ENCODE measurements around the gene GNGT2. TPM values are rescaled to one million over a fixed set of nuclear protein-coding genes. Genes with fewer than 3 reads are reported as not detected.

Gene GNGT2
- total and polyA plus RNA-seq, 2 experiments from 2014 or later = 0.42 to 1.5 TPM

DNA sequence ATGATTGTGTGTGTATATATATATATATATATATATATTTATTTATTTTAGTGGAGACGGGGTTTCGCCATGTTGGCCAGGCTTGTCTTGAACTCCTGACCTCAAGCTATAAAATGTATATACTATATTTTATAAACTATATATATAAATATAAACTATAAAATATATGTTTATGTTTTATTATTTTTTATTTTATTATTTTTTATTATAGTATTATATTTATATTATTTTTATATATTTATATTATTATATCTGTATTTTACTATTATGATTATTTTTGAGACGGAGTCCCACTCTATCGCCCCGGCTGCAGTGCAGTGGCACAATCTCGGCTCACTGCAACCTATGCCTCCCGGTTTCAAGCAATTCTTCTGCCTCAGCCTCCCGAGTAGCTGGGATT lies 30.7 kb upstream of the GNGT2 start:
- Histone ChIP-seq H3K9me2 (ENCODE audit: insufficient read depth) (no peaks in the 10 kb centered on the region), H3K27ac (ENCODE audit: low read depth) (no peak overlapping the region), H2AFZ (no peak overlapping the region)

DNA sequence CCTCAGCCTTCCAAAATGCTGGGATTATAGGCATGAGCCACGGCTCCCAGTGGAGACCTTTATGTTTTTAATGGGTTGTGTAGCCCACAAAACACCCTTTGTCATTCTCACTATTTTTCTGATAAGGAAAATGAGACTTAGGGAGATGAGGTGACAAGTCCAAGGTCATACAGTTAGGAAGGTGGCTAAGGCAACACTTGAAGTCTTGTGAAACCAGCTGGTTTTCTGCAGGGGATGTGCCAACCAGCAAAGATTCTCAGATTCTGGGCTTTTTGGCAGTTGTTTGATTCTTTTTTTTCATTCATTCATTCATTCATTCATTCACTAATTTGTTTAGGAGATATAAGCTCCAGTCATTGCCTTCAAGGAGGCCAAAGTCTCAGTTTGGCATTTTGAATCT lies 30.2 kb upstream of the GNGT2 start:
- Mint-ChIP-seq H3K27me3 (ENCODE audit: insufficient read depth, low read depth, poor library complexity) (peaks cover 3% of the 10 kb centered on the region), H3K4me3 (no peak overlapping the region), H3K9me3 (no peaks in the 10 kb centered on the region), H3K27ac (no peak overlapping the region), H3K4me1 (peaks cover 13% of the 10 kb centered on the region), H3K36me3 (ENCODE audit: low read depth) (no peaks in the 10 kb centered on the region)
- Histone ChIP-seq H3K27me3 (ENCODE audit: insufficient read depth) (no peaks in the 10 kb centered on the region), H2AFZ (no peak overlapping the region), H4K20me1 (replicated peaks; ENCODE audit: insufficient read depth) (no peaks in the 10 kb centered on the region), H3K79me2 (replicated peaks; ENCODE audit: insufficient read depth) (no peaks in the 10 kb centered on the region), H3K4me3 (no peak overlapping the region), H3K4me2 (no peak overlapping the region), H3F3A (replicated peaks; ENCODE audit: low read depth) (no peaks in the 10 kb centered on the region), H3K27ac (ENCODE audit: low read depth) (no peak overlapping the region), H3K9me2 (ENCODE audit: insufficient read depth) (no peaks in the 10 kb centered on the region), H3K36me3 (ENCODE audit: insufficient read depth) (no peaks in the 10 kb centered on the region), H3K4me1 (ENCODE audit: insufficient read depth) (peaks cover 14% of the 10 kb centered on the region)
- no peak for ATAC-seq
- no peak for DNase-seq (ENCODE audit: low spot score)
- no peak for TF ChIP-seq EZH2 (IDR thresholded peaks at IDR 0.05; ENCODE audit: low read depth, unreplicated experiment)
- TF ChIP-seq STAT1 (IDR thresholded peaks at IDR 0.05; ENCODE audit: unreplicated experiment) = no peak
- TF ChIP-seq, protein P1, sequence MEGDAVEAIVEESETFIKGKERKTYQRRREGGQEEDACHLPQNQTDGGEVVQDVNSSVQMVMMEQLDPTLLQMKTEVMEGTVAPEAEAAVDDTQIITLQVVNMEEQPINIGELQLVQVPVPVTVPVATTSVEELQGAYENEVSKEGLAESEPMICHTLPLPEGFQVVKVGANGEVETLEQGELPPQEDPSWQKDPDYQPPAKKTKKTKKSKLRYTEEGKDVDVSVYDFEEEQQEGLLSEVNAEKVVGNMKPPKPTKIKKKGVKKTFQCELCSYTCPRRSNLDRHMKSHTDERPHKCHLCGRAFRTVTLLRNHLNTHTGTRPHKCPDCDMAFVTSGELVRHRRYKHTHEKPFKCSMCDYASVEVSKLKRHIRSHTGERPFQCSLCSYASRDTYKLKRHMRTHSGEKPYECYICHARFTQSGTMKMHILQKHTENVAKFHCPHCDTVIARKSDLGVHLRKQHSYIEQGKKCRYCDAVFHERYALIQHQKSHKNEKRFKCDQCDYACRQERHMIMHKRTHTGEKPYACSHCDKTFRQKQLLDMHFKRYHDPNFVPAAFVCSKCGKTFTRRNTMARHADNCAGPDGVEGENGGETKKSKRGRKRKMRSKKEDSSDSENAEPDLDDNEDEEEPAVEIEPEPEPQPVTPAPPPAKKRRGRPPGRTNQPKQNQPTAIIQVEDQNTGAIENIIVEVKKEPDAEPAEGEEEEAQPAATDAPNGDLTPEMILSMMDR (conservative IDR thresholded peaks at IDR 0.05; ENCODE audit: low read depth in 2 of 2) = no peak
- TF ChIP-seq JUNB (IDR thresholded peaks at IDR 0.05; ENCODE audit: unreplicated experiment) = no peak
- no peak for TF ChIP-seq EZH2phosphoT487 (IDR thresholded peaks at IDR 0.05; ENCODE audit: unreplicated experiment)
- TF ChIP-seq POLR2AphosphoS5 (IDR thresholded peaks at IDR 0.05; ENCODE audit: low read depth) = no peak
- TF ChIP-seq, protein P2, sequence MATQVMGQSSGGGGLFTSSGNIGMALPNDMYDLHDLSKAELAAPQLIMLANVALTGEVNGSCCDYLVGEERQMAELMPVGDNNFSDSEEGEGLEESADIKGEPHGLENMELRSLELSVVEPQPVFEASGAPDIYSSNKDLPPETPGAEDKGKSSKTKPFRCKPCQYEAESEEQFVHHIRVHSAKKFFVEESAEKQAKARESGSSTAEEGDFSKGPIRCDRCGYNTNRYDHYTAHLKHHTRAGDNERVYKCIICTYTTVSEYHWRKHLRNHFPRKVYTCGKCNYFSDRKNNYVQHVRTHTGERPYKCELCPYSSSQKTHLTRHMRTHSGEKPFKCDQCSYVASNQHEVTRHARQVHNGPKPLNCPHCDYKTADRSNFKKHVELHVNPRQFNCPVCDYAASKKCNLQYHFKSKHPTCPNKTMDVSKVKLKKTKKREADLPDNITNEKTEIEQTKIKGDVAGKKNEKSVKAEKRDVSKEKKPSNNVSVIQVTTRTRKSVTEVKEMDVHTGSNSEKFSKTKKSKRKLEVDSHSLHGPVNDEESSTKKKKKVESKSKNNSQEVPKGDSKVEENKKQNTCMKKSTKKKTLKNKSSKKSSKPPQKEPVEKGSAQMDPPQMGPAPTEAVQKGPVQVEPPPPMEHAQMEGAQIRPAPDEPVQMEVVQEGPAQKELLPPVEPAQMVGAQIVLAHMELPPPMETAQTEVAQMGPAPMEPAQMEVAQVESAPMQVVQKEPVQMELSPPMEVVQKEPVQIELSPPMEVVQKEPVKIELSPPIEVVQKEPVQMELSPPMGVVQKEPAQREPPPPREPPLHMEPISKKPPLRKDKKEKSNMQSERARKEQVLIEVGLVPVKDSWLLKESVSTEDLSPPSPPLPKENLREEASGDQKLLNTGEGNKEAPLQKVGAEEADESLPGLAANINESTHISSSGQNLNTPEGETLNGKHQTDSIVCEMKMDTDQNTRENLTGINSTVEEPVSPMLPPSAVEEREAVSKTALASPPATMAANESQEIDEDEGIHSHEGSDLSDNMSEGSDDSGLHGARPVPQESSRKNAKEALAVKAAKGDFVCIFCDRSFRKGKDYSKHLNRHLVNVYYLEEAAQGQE (IDR thresholded peaks at IDR 0.05; ENCODE audit: unreplicated experiment) = no peak
- TF ChIP-seq ZNF331 (CRISPR knock-in tag; IDR thresholded peaks at IDR 0.05; ENCODE audit: low read depth) = no peak
- no peak for TF ChIP-seq NANOG (IDR thresholded peaks at IDR 0.05; ENCODE audit: borderline replicate concordance)

More for the DNA sequence above, 30.7 kb upstream of the GNGT2 start:
- Mint-ChIP-seq H3K36me3 (ENCODE audit: low read depth) (no peaks in the 10 kb centered on the region), H3K27me3 (ENCODE audit: insufficient read depth, low read depth, poor library complexity) (peaks cover 3% of the 10 kb centered on the region), H3K9me3 (no peaks in the 10 kb centered on the region), H3K4me1 (peaks cover 9% of the 10 kb centered on the region), H3K27ac (no peak overlapping the region), H3K4me3 (no peak overlapping the region)
- H3K4me2 ChIP-seq = no peak overlapping the region
- DNase-seq (ENCODE audit: low spot score) = no peak
- TF ChIP-seq, protein P2 (IDR thresholded peaks at IDR 0.05; ENCODE audit: unreplicated experiment) = no peak
- no peaks in the 10 kb centered on the region for H4K20me1 ChIP-seq (replicated peaks; ENCODE audit: insufficient read depth)
- H3K79me2 ChIP-seq (replicated peaks; ENCODE audit: insufficient read depth) = no peaks in the 10 kb centered on the region
- H3K27me3 ChIP-seq (ENCODE audit: insufficient read depth) = no peaks in the 10 kb centered on the region
- H3K4me1 ChIP-seq (ENCODE audit: insufficient read depth) = peaks cover 10% of the 10 kb centered on the region
- no peaks in the 10 kb centered on the region for H3F3A ChIP-seq (replicated peaks; ENCODE audit: low read depth)
- no peak for ATAC-seq
- no peaks in the 10 kb centered on the region for H3K36me3 ChIP-seq (ENCODE audit: insufficient read depth)
- no peak overlapping the region for H3K4me3 ChIP-seq

Measured in GM23338 (cell line).